DMS 273 (cell line): ENCODE results near the gene MCTS1.
A peak's percentile ranks its signal among the peaks of the same experiment; 100 is the strongest.
"Not testable (repeated sequence)": the region's sequence is repeated elsewhere in the genome, so short reads cannot be mapped to it uniquely, and the experiment has no call there.

Source experiments
- DNase-seq: peaks from one replicate; lab custom pipeline; 2025; ENCODE audit not compliant: unreplicated experiment; lab: John Stamatoyannopoulos, UW

MCTS1 gene

DNA sequence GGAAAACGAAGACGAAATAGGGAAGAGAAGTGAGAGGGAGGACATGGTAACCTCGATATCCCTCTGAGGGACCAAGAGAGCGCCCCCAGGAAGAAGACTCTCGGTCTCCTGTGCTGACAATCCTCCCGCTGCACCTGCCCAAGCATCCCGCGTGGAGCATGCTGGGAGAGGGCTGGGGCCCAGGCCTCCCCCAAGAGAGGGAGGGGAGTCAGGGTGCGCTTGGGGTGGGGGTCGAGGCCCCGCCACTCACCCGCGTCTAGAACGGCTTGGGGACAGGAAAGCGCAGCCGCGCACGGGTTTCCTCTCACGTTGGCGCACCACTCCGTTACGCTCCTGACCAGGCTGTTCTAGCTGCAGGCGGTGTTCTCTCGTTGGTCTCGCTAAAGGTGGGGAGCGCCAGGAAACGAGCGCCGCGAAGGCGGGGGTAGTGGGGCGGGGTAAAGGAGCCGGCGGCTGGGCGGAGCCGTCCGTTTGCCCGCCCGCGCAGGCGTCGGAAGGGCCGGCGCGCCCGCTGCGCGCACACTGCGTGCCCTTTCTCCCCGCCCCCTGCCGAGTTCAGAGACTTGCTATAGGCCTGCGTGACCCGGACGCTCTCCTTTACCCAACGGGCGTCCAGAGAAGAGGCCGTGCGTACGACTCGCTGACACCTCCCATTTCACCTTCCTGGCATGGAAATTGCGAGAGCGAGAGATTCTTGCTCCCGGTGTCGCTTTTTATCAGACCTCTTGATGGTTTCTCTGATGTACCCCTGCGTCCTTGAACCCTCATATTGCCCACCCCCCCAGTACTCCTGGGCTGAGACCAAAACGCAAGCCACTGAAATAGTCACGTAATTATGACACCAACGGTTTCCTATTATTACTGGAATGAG is 26.0 kb downstream of the MCTS1 start, which contains the start of gene C1GALT1C1:
TSS of gene C1GALT1C1 (minus strand) at position 388 of the 871 bp plus-strand sequence. CDS start 2,888 bp downstream, outside the sequence.
- peak; percentile 98 for DNase-seq

DNA sequence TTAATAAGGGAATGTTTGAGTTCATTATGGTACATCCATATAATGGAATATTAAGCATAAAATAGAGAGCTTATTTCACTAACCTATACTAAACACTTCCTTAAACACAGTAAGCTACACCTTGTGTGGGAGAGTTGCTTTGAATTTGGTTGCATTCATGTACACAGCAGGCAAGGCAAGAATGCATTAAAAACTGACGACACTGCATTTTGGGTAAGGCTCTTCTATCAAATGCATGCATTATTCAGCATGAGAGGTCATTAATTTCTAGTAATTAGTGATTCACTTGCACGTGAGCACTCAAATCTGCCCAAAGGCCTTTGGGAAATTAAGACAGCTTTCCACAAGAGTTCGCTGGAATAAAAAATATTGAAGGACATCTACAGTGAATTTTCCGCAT is 34.7 kb downstream of the MCTS1 start:
- DNase-seq: no peak

DNA sequence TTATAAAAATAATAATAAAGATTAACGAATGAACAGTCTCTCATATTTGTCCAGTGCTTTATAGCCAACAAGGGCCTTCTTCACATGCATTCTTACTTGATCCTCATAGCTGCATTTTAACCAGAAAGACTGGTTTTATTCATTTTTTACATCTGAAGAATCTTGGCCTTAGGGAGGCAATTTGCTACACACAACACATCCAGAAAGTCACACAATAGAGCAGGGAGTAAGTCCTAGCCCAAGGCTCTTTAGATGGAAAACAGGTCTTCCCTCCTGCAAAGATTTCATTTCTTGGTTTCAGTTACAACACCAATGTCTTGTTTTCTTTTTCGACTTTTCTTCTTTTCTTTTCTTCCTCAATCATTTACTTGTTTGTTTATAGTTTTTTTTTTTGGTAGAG is 39.0 kb downstream of the MCTS1 start:
- no peak for DNase-seq

DNA sequence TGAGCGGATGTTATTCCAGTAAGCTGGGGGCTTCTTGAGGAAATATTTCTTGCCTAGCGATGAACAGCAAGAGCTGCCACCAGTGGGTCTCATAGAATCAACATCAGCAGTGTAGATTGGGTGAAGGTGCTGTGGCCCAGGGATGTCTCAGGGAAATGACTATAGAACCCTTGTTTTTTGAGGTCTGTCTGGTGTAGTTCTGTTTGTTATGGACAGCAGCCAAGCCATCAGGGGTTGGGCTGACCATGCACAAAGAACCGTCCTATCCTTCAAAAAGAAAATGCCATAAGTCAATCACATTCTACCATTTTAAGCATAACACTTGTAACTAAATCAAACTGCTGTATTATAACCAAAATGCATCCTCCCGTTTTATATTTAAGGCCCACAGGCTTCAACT is 43.2 kb downstream of the MCTS1 start:
- no peak for DNase-seq

DNA sequence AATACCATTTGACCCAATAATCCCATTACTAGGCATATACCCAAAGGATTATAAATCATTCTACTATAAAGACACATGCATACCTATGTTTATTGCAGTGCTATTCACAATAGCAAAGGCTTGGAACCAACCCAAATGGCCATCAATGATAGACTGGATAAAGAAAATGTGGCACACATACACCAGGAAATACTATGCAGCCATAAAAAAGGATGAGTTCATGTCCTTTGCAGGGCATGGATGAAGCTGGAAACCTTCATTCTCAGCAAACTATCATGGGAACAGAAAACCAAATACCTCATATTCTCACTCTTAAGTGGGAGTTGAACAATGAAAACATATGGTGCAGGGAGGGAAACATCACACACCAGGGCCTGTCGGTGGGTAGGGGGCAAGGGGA is 48.4 kb downstream of the MCTS1 start:
- DNase-seq: not testable (repeated sequence)

DNA sequence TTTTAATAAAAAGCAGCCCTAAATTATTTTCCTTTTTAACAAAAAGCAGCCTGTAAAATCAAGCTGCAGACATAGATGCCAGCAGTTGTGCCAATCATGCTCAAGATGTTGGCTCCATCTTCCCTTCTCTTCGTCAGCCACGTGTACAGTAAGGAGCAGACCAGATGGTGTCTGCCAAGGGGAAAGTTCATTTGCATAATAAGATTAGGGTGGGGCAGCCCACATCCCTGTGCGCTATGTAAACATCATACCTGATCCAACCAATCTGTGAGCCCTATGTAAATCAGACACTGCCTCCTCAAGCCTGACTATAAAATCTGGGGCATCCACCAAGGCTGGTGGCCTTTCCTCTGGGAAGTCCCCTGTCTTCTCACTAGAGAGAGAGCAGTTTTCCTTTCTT is 49.1 kb downstream of the MCTS1 start:
- peak; percentile 93 for DNase-seq

DNA sequence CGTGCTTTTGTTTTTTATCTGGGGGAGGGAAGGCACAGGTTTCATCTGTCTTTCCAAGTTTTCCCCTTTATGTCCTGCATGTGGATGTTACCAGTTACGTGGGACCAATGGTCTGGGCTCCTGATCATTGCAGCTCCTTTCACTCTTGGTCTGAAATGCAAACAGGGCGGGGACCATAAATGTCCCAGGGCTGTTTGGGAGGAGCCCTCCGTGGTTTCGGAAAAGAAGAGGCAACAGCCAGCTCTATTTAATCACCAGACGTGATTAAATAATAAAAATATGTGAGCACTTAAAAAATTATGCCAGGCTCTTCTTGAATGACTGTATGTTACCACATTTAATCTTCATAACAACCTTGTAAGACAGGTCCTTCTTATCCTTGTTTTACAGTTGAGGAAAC is 56.7 kb downstream of the MCTS1 start:
- no peak for DNase-seq
